Ishikawa (cell line): ENCODE measurements around the gene ZNF559.

Source experiments
- CEBPB ChIP-seq: IDR thresholded peaks from 2 replicates; pipeline ENCODE4 v1.6.1; 2012
- CREB1 ChIP-seq: IDR thresholded peaks from 2 replicates; pipeline ENCODE4 v1.6.1; 2012; ENCODE audit warnings: low read depth
- EGR1 ChIP-seq: IDR thresholded peaks from 2 replicates; pipeline ENCODE4 v1.6.1; 2012
- EP300 ChIP-seq: IDR thresholded peaks from 2 replicates; pipeline ENCODE4 v1.6.1; 2012; ENCODE audit warnings: borderline replicate concordance
- MAX ChIP-seq: IDR thresholded peaks from 2 replicates; pipeline ENCODE4 v1.6.1; 2012
- RAD21 ChIP-seq: IDR thresholded peaks from 2 replicates; pipeline ENCODE4 v1.6.1; 2012; ENCODE audit warnings: low read depth
- REST ChIP-seq: IDR thresholded peaks from 2 replicates; pipeline ENCODE4 v1.6.1; 2012; ENCODE audit warnings: low read depth, mild to moderate bottlenecking
- TAF1 ChIP-seq: IDR thresholded peaks from 2 replicates; pipeline ENCODE4 v1.6.1; 2012; ENCODE audit warnings: low read depth, mild to moderate bottlenecking

GRCh38 chr19:9323557-9323918 lies 441 bp upstream of the ZNF559 start:
- TF ChIP-seq REST (no peak), MAX (no peak), CREB1 (no peak), EGR1 (no peak), TAF1 (no peak), CEBPB (no peak), RAD21 (no peak), EP300 (no peak)
